Hematopoietic multipotent progenitor cell treated with erythropoietin and hydrocortisone succinate and interleukin-3 and kit ligand, for 17 days (in vitro differentiated cells): ENCODE data around the gene LMAN2.

Experiments
- DNase-seq: peaks from one replicate; pipeline ENCODE4 v3.0.0-alpha.2; 2015; ENCODE audit warnings: low spot score

The LMAN2 gene

DNA sequence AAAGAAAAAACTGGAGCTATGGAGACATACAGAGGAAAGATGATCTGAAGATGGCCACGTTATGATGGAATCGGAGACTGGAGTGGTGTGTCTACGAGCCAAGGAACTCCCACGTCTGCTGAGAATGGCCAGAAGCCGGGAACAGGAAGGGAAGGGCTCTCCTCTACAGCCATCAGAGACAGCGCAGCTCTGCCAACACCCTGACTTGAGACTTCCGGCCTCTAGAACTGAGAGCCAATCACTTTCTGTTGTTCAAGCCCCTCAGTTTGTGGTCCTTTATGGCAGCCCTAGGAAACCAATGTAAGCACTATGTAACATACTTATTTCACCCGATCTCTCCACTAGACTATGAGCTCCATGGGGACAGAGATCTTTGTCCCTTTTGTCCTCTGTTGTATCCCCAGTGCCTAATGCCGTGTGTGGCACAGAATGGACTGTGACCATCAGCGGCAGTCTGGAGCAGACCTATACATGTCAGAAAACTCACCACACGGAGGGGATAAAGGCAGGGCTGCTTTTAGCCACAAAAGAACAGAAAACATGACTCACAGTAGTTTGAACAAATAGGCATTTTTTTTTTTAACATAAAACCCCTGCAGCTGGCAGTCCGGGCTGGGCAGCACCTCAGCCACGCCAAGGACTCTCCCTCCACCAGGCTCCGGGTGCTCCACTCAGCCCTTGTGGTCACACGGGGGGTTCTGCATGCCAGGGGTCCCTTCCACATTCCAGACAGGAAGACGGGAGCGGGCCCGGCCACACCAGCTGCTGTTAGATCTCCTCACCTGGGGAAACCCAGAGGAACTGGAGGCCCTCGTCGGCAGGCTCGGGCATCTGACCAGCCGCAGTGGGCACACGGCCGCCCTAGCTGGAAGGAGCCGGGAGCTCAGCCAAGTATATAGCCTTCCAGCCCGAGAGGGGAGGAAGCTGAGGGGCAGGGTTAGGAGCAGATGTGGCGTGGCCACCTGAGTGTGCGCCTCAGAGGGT lies 23.6 kb downstream of the LMAN2 start:
- DNase-seq: no peak

DNA sequence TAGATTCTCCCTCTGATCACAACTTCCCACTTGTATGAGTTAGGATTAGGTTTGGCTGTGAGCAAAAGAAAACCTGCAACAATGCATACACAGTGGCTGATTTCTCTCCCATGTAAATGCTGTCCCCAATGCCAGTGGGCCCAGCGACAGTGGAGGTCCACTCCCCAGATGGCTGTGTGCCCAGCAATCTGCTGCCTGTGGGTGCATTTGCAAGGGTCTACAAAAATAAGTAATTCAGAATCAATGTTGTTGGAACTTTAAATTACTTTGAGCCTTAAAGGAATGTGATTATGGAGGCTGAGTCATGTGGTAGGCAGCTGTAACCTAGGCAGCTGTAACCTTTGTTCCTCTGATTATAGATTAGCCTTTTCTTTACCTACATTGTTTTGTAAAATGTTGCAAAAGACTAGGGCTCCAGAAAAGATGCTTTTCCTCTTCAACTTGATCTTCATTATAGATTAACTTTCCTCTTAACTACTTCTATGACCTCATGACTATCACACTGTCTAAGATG lies 25.5 kb downstream of the LMAN2 start:
- no peak for DNase-seq

DNA sequence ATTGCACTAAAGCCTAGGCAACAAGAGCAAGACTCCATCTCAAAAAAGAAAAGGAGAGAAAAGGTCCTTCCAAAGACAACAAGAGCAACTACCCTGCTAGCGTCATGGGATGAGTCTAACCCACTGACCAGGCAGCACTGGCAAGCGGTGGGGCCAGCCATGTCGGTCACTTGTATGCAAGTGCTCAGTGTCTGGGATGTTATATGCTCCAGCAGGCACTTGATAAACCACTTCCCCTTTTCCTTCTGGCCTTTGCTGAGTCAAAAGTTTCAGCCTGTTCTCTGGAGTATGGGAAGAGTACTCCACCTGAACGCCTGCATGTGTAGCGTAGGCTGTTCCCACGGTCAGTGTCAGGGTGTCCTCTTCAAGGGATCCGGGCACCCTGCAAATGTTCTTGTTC lies 30.6 kb downstream of the LMAN2 start:
- no peak for DNase-seq

DNA sequence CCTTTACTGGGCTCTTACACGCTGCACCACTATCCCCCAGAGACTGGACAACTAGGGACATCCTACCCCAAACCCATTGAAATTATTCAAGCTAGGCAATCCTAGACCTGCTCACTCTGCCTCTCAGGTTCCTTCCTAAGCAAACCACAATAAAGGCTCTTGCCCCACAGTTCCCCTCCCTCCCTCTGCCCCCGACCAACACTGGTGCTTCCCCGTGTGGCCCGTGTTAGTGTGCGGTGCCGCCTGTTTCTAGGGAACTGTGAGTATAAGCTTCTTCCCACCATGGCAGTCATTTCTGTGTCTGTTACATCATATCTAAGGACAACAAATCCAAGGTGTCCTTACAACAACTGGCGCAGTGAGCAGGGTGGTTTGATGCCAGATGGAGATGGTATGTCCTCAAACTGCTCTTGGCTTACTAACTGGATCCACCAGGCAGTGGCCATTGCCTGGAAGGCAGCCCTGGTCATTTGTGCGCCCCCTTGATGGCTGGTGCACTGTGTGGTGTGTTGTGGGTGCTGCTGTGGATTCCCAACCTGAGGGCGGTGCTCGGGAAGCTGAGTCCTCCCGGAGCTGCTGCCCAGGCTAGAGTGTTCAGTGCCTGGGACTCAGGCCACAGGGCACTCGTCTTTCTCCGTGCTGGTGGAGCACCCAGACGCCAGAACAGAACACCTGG lies 31.4 kb downstream of the LMAN2 start:
- no peak for DNase-seq

GRCh38 chr5:177317959-177318377 lies 33.5 kb downstream of the LMAN2 start:
- peak; percentile 84 for DNase-seq

- no peak for DNase-seq
These were observed 35.5 kb downstream of the LMAN2 start for GRCh38 chr5:177316005-177316404.

GRCh38 chr5:177315411-177315810 lies 36.1 kb downstream of the LMAN2 start:
- no peak for DNase-seq

- no peak for DNase-seq
These were observed 36.8 kb downstream of the LMAN2 start for GRCh38 chr5:177314376-177315342.

- no peak for DNase-seq
These were observed 37.8 kb downstream of the LMAN2 start for GRCh38 chr5:177313561-177314259.

GRCh38 chr5:177312649-177313181 lies 38.8 kb downstream of the LMAN2 start:
- DNase-seq: peak; percentile 62

- peak; percentile 95 for DNase-seq
These were observed 39.5 kb downstream of the LMAN2 start, which contains the start of gene MXD3 for GRCh38 chr5:177311723-177312648. MXD3 (minus strand) TSS chr5:177311898; CDS start chr5:177311830, 68 bp downstream.

DNA sequence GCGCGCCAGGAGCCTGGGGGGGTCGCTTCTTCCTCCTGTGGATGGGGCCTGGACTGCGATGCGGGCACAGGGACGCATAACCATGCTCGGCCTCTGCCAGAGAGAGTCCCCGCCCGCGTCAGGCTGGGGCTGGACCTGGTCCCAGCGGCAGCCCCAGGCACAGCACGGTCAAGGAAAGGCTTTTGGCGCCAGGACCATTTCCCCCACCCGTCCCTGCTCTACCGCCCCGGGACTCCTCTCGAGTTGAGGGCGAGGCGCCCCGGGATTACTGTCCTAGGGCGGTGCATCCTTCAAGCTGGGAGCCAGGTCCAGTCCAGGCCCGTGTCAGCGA lies 40.1 kb downstream of the LMAN2 start:
- DNase-seq: no peak

- peak; percentile 41 for DNase-seq
These were observed 40.6 kb downstream of the LMAN2 start for GRCh38 chr5:177310757-177311391.

DNA sequence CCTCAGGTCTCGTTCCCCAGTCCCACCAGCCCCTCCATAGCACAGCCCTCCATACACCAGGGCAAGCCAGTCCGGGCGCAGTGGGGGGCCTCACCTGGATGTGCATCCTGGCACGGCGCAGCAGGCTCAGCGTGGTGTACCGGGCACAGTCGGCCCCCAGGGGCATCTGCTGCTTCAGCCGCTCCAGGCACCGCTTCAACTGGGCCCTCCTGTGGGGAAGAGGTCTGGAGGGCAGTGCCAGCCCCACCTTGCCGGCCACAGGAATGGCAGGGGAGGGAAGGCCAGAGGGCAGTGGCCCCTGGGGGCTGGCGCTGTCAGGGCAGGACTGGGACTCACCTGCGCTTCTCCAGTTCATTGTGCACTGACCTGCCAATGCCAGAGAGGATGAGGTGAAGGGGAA lies 41.1 kb downstream of the LMAN2 start:
- DNase-seq: no peak

GRCh38 chr5:177309351-177310191 lies 41.9 kb downstream of the LMAN2 start:
- DNase-seq: peak; percentile 95

GRCh38 chr5:177308740-177309139 lies 42.7 kb downstream of the LMAN2 start:
- no peak for DNase-seq

- no peak for DNase-seq
These were observed 43.7 kb downstream of the LMAN2 start for GRCh38 chr5:177307544-177308363.
